HG02840 (cell line): ENCODE data around the gene SEMA3F.

ENCODE experiments used
- ATAC-seq: cut with Tn5 transposase; IDR thresholded peaks from one replicate; pipeline ENCODE4 v1.9.1; 2021; ENCODE audit warnings: mild to moderate bottlenecking, moderate library complexity, moderate number of reproducible peaks; ENCODE audit not compliant: unreplicated experiment, low FRiP score

The SEMA3F gene

GRCh38 chr3:50190936-50191660, 36.0 kb downstream of the SEMA3F start, which contains the start of gene GNAT1:
Gene GNAT1, plus strand, starts transcription at chr3:50191610. Its CDS starts 116 bp downstream, at chr3:50191726.
- no peak for ATAC-seq

GRCh38 chr3:50192124-50192523, 37.0 kb downstream of the SEMA3F start:
- no peak for ATAC-seq

GRCh38 chr3:50192689-50193141, 37.6 kb downstream of the SEMA3F start:
- no peak for ATAC-seq

- no peak for ATAC-seq
These were observed 38.2 kb downstream of the SEMA3F start for GRCh38 chr3:50193286-50193685.

- ATAC-seq, result no peak
These were observed 38.6 kb downstream of the SEMA3F start for GRCh38 chr3:50193746-50194127.

- ATAC-seq, result no peak
These were observed 39.2 kb downstream of the SEMA3F start for GRCh38 chr3:50194128-50194902.

- ATAC-seq, result no peak
These were observed 39.9 kb downstream of the SEMA3F start for GRCh38 chr3:50194903-50195500.

- no peak for ATAC-seq
These were observed 40.6 kb downstream of the SEMA3F start for GRCh38 chr3:50195501-50196252.

GRCh38 chr3:50196253-50196801, 41.2 kb downstream of the SEMA3F start:
- ATAC-seq, result no peak

GRCh38 chr3:50201573-50202315, 46.6 kb downstream of the SEMA3F start:
- ATAC-seq, result no peak

GRCh38 chr3:50202353-50203112, 47.4 kb downstream of the SEMA3F start:
- no peak for ATAC-seq

GRCh38 chr3:50203113-50203808, 48.1 kb downstream of the SEMA3F start:
- no peak for ATAC-seq

- ATAC-seq, result no peak
These were observed 49.0 kb downstream of the SEMA3F start for GRCh38 chr3:50203809-50204803.

GRCh38 chr3:50204804-50205412, 49.8 kb downstream of the SEMA3F start, which contains the start of gene SLC38A3:
Gene SLC38A3, plus strand, starts transcription at chr3:50205271. Its CDS starts 8,929 bp downstream, at chr3:50214200.
- no peak for ATAC-seq

GRCh38 chr3:50205413-50206276, 50.5 kb downstream of the SEMA3F start:
- ATAC-seq, result no peak
